HEK293 (cell line): Measurements from ENCODE around the gene GALNS.
A peak's percentile ranks its signal among the peaks of the same experiment; 100 is the strongest.

ENCODE experiments used
- CTCF ChIA-PET: fragments of 350-600 bp; formaldehyde crosslinking; extraction: SDS; loops from one replicate; lab custom pipeline; 2021; ENCODE audit warnings: antibody characterized with exemption; lab: Yijun Ruan, JAX
- POLR2A ChIA-PET: fragments of 300-600 bp; formaldehyde crosslinking; extraction: SDS; loops from one replicate; lab custom pipeline; 2020; ENCODE audit warnings: antibody characterized with exemption, inconsistent platforms; lab: Yijun Ruan, JAX
- H3K27ac ChIP-seq: fragments of 200-500 bp; sonication (Bioruptor generic); 2 replicates; pipeline ENCODE4 v1.5.1; 2014; ENCODE audit warnings: low read depth, low read length, control low read depth, inconsistent platforms; ENCODE audit errors: extremely low read depth
- H3K36me3 ChIP-seq, 2 experiments: fragments of 200-500 bp in 1 of 2; sonication (Bioruptor generic) in 1 of 2; 1 replicate in 1 of 2; 2 replicates in 1 of 2; pipeline ENCODE4 v1.5.1; 2014 to 2017; ENCODE audit warnings: inconsistent platforms in 2 of 2, low read length in 2 of 2; ENCODE audit not compliant: control insufficient read depth in 2 of 2, insufficient read depth in 1 of 2
- H3K4me1 ChIP-seq: fragments of 200-500 bp; sonication (Bioruptor generic); 2 replicates; pipeline ENCODE4 v1.5.1; 2014; ENCODE audit warnings: mild to moderate bottlenecking, low read length, inconsistent platforms; ENCODE audit not compliant: control insufficient read depth, insufficient read depth
- H3K4me3 ChIP-seq: 2 replicates; pipeline ENCODE4 v1.5.1; 2011; ENCODE audit warnings: low read depth, mild to moderate bottlenecking, control low read depth, low read length, moderate library complexity
- H3K9me3 ChIP-seq: fragments of 200-500 bp; sonication (Bioruptor generic); 2 replicates; pipeline ENCODE4 v1.5.1; 2014; ENCODE audit warnings: low read depth, low read length, inconsistent platforms; ENCODE audit not compliant: control insufficient read depth, insufficient read depth
- GFI1B ChIP-seq: fragments of 450-650 bp; formaldehyde crosslinking; IDR thresholded peaks from 2 replicates; pipeline ENCODE4 v1.5.1; 2016; ENCODE audit warnings: missing biosample characterization, missing genetic modification characterization
- GLIS1 ChIP-seq: fragments of 450-650 bp; formaldehyde crosslinking; IDR thresholded peaks from 2 replicates; pipeline ENCODE4 v1.5.1; 2016; ENCODE audit warnings: missing biosample characterization, missing genetic modification characterization
- GLIS2 ChIP-seq: fragments of 450-650 bp; formaldehyde crosslinking; IDR thresholded peaks from 2 replicates; pipeline ENCODE4 v1.5.1; 2016; ENCODE audit warnings: missing biosample characterization, missing genetic modification characterization
- KLF1 ChIP-seq: fragments of 450-650 bp; formaldehyde crosslinking; IDR thresholded peaks from 2 replicates; pipeline ENCODE4 v1.5.1; 2016; ENCODE audit warnings: missing biosample characterization, missing genetic modification characterization
- KLF9 ChIP-seq: fragments of 450-650 bp; formaldehyde crosslinking; IDR thresholded peaks from 2 replicates; pipeline ENCODE4 v1.5.1; 2016; ENCODE audit warnings: missing biosample characterization, missing genetic modification characterization, low read depth
- REPIN1 ChIP-seq: fragments of 450-650 bp; formaldehyde crosslinking; IDR thresholded peaks from 2 replicates; pipeline ENCODE4 v1.5.1; 2017; ENCODE audit warnings: missing biosample characterization, missing genetic modification characterization, low read depth
- WT1 ChIP-seq: fragments of 450-650 bp; formaldehyde crosslinking; IDR thresholded peaks from 2 replicates; pipeline ENCODE4 v1.5.1; 2016; ENCODE audit warnings: missing biosample characterization, missing genetic modification characterization
- ZBTB21 ChIP-seq: fragments of 450-650 bp; formaldehyde crosslinking; IDR thresholded peaks from 2 replicates; pipeline ENCODE4 v1.5.1; 2017; ENCODE audit warnings: missing biosample characterization, missing genetic modification characterization
- ZBTB48 ChIP-seq: fragments of 450-650 bp; formaldehyde crosslinking; IDR thresholded peaks from 2 replicates; pipeline ENCODE4 v1.5.1; 2016; ENCODE audit warnings: missing biosample characterization, missing genetic modification characterization
- ZNF155 ChIP-seq: fragments of 450-650 bp; formaldehyde crosslinking; IDR thresholded peaks from 2 replicates; pipeline ENCODE4 v1.5.1; 2016; ENCODE audit warnings: missing biosample characterization, missing genetic modification characterization
- ZNF248 ChIP-seq: fragments of 450-650 bp; formaldehyde crosslinking; IDR thresholded peaks from 2 replicates; pipeline ENCODE4 v1.5.1; 2017; ENCODE audit warnings: missing biosample characterization, missing genetic modification characterization
- ZNF341 ChIP-seq: fragments of 450-650 bp; formaldehyde crosslinking; IDR thresholded peaks from 2 replicates; pipeline ENCODE4; 2016; ENCODE audit warnings: low read depth, missing biosample characterization, missing genetic modification characterization
- ZNF433 ChIP-seq: fragments of 450-650 bp; formaldehyde crosslinking; IDR thresholded peaks from 2 replicates; pipeline ENCODE4 v1.5.1; 2016; ENCODE audit warnings: missing biosample characterization, missing genetic modification characterization, low read depth
- ZNF501 ChIP-seq: fragments of 450-650 bp; formaldehyde crosslinking; IDR thresholded peaks from 2 replicates; pipeline ENCODE4 v1.5.1; 2016; ENCODE audit warnings: missing biosample characterization, missing genetic modification characterization
- ZNF514 ChIP-seq: fragments of 450-650 bp; formaldehyde crosslinking; IDR thresholded peaks from 2 replicates; pipeline ENCODE4 v1.5.1; 2016; ENCODE audit warnings: missing biosample characterization, missing genetic modification characterization
- ZNF624 ChIP-seq: fragments of 450-650 bp; formaldehyde crosslinking; IDR thresholded peaks from 2 replicates; pipeline ENCODE4 v1.5.1; 2017; ENCODE audit warnings: missing biosample characterization, missing genetic modification characterization
- ZNF664 ChIP-seq: fragments of 450-650 bp; formaldehyde crosslinking; IDR thresholded peaks from 2 replicates; pipeline ENCODE4 v1.5.1; 2016; ENCODE audit warnings: missing biosample characterization, missing genetic modification characterization
- ZNF785 ChIP-seq: fragments of 450-650 bp; formaldehyde crosslinking; IDR thresholded peaks from 2 replicates; pipeline ENCODE4 v1.5.1; 2016; ENCODE audit warnings: missing biosample characterization, missing genetic modification characterization
- ZNF791 ChIP-seq: fragments of 450-650 bp; formaldehyde crosslinking; IDR thresholded peaks from 2 replicates; pipeline ENCODE4 v1.5.1; 2016; ENCODE audit warnings: missing biosample characterization, missing genetic modification characterization
- TF ChIP-seq, protein P1 (sequence below): fragments of 450-650 bp; formaldehyde crosslinking; IDR thresholded peaks from 2 replicates; pipeline ENCODE4 v1.5.1; 2016; ENCODE audit warnings: missing biosample characterization, missing genetic modification characterization
- TF ChIP-seq, protein P2 (sequence below): fragments of 450-650 bp; formaldehyde crosslinking; IDR thresholded peaks from 2 replicates; pipeline ENCODE4 v1.5.1; 2016; ENCODE audit warnings: missing biosample characterization, missing genetic modification characterization
- TF ChIP-seq, protein P3 (sequence below): fragments of 450-650 bp; formaldehyde crosslinking; IDR thresholded peaks from 2 replicates; pipeline ENCODE4 v1.5.1; 2016; ENCODE audit warnings: missing biosample characterization, missing genetic modification characterization, borderline replicate concordance
- TF ChIP-seq, protein P4 (sequence below): fragments of 450-650 bp; formaldehyde crosslinking; IDR thresholded peaks from 2 replicates; pipeline ENCODE4 v1.5.1; 2017; ENCODE audit warnings: missing biosample characterization, missing genetic modification characterization

Gene GALNS

DNA sequence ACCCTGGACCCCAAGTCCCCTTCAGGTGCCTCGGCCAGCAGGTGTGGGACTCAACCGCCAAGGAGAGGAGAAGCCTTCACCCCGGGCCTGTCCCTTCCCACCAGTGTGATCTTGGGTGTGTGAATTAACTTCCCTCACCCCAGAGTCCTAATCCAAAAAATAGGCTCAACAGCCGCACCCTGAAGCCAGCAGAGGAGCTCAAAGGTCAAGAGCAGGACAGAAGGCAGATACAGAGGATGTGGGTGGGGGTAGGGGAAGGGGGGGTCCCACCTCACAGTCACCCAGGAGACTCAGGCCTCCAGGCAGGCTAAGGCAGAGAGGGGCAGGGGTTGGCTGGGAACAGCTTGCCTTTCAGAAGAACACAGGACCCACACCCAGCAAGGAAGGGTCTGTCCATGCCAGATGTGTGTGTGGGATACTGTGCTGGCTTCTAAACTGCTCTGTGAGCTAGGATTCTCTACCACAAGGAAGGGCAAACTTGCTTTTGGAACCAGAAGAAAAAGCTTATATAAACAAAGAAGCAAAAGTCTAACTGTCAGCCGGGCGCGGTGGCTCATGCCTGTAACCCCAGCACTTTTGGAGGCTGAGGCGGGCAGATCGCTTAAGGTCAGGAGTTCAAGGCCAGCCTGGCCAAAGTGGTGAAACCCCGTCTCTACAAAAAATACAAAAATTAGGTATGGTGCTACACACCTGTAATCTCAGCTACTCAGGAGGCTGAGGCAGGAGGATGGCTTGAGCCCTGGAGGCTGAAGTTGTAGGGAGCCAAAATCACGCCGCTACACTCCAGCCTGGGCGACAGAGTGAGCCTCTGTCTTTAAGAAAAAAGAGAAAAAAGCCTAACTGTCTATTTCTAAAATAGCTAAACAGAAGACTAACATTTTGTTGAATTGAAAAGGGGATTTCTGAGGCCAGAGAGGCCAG is 76.3 kb downstream of the GALNS start:
- H3K36me3 ChIP-seq = no peaks in the 10 kb centered on the region
- H3K4me1 ChIP-seq = peaks cover 29% of the 10 kb centered on the region
- no peak overlapping the region; the same call in 1 of the 2 replicates for H3K27ac ChIP-seq
- POLR2A ChIA-PET = interaction anchor here (0.6 to 6.7 kb wide), 6 partner anchors 10 to 451 kb away, joined by 3 to 97 read pairs (median 4); partner anchors contain the start of gene APRT
- TF ChIP-seq ZNF785 (tag by site-specific recombination) (no peak), ZNF501 (tag by site-specific recombination) (no peak), ZNF341 (tag by site-specific recombination) (peak; percentile 55), KLF1 (tag by site-specific recombination) (0 out of 2 replicates have a peak, but pooled peaks have one; percentile 17)
- TF ChIP-seq, protein P1, sequence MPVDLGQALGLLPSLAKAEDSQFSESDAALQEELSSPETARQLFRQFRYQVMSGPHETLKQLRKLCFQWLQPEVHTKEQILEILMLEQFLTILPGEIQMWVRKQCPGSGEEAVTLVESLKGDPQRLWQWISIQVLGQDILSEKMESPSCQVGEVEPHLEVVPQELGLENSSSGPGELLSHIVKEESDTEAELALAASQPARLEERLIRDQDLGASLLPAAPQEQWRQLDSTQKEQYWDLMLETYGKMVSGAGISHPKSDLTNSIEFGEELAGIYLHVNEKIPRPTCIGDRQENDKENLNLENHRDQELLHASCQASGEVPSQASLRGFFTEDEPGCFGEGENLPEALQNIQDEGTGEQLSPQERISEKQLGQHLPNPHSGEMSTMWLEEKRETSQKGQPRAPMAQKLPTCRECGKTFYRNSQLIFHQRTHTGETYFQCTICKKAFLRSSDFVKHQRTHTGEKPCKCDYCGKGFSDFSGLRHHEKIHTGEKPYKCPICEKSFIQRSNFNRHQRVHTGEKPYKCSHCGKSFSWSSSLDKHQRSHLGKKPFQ = peak; percentile 86
- TF ChIP-seq, protein P2, sequence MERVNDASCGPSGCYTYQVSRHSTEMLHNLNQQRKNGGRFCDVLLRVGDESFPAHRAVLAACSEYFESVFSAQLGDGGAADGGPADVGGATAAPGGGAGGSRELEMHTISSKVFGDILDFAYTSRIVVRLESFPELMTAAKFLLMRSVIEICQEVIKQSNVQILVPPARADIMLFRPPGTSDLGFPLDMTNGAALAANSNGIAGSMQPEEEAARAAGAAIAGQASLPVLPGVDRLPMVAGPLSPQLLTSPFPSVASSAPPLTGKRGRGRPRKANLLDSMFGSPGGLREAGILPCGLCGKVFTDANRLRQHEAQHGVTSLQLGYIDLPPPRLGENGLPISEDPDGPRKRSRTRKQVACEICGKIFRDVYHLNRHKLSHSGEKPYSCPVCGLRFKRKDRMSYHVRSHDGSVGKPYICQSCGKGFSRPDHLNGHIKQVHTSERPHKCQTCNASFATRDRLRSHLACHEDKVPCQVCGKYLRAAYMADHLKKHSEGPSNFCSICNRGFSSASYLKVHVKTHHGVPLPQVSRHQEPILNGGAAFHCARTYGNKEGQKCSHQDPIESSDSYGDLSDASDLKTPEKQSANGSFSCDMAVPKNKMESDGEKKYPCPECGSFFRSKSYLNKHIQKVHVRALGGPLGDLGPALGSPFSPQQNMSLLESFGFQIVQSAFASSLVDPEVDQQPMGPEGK = peak; percentile 12; the same call in 1 of the 2 replicates
- no peak overlapping the region for H3K4me3 ChIP-seq
- CTCF ChIA-PET = interaction anchor here (1.0 to 3.3 kb wide), 3 partner anchors 17 to 20 kb away, joined by 3 to 16 read pairs (median 4); no protein-coding TSS in a partner anchor
- no peaks in the 10 kb centered on the region for H3K9me3 ChIP-seq

DNA sequence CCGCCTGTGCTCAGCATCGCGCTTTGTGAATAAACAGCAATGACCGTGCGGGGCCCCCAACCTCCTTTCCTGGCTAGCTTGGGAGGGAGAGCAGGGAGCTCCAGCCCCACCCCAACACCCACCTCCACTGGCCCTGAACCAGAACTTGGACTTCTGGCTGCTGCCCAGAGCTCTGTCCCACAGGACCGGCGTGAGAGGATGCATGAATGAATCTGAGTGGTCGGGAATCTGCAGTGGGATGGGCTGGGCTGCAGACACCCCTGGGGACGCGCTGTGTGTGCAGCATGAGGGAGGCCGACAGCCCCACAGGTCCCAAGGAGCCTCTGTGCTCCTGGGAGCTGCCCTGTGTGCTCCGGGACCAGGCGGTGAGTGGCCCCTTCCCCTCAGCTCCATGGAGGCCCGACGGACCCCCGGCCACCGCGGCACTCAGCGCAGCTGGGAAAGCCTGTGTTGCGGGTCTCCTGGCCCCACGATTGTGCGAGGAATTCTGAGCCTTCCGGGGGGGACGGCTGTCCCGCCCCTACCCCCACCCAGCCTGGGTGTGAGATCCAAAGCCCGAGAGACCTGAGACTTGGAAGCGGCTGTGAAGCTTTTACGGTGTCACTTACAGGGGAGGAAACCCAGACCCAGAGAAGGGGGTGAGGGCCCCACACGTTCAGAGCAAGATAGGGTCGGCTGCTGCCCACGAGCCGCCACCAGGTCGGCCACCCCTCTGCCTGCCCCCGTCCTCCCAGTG is 77.2 kb downstream of the GALNS start:
- CTCF ChIA-PET = interaction anchor here (0.6 to 1.0 kb wide), 4 partner anchors 20 to 163 kb away, joined by 3 to 4 read pairs (median 4); no protein-coding TSS in a partner anchor
- Histone ChIP-seq H3K4me3 (no peak overlapping the region), H3K9me3 (no peaks in the 10 kb centered on the region), H3K4me1 (peaks cover 29% of the 10 kb centered on the region), H3K36me3 (no peaks in the 10 kb centered on the region), H3K27ac (peak overlapping the region; percentile 11; the same call in 1 of the 2 replicates)
- POLR2A ChIA-PET = interaction anchor here (0.6 to 6.7 kb wide), 4 partner anchors 10 to 452 kb away, joined by 3 to 97 read pairs (median 3); no protein-coding TSS in a partner anchor
- TF ChIP-seq ZNF514 (tag by site-specific recombination) (no peak), ZNF341 (tag by site-specific recombination) (0 out of 2 replicates have a peak, but pooled peaks have one; percentile 7), ZNF248 (no peak), ZNF433 (no peak), GFI1B (tag by site-specific recombination) (no peak), KLF9 (tag by site-specific recombination) (no peak), ZNF624 (no peak), ZNF664 (no peak), ZNF791 (tag by site-specific recombination) (no peak), ZNF155 (tag by site-specific recombination) (no peak), ZNF785 (tag by site-specific recombination) (no peak), WT1 (no peak), ZBTB48 (tag by site-specific recombination) (no peak), REPIN1 (tag by site-specific recombination) (no peak), GLIS2 (tag by site-specific recombination) (no peak), GLIS1 (peak; percentile 20; the same call in 1 of the 2 replicates), ZBTB21 (tag by site-specific recombination) (no peak)
- TF ChIP-seq, protein P3, sequence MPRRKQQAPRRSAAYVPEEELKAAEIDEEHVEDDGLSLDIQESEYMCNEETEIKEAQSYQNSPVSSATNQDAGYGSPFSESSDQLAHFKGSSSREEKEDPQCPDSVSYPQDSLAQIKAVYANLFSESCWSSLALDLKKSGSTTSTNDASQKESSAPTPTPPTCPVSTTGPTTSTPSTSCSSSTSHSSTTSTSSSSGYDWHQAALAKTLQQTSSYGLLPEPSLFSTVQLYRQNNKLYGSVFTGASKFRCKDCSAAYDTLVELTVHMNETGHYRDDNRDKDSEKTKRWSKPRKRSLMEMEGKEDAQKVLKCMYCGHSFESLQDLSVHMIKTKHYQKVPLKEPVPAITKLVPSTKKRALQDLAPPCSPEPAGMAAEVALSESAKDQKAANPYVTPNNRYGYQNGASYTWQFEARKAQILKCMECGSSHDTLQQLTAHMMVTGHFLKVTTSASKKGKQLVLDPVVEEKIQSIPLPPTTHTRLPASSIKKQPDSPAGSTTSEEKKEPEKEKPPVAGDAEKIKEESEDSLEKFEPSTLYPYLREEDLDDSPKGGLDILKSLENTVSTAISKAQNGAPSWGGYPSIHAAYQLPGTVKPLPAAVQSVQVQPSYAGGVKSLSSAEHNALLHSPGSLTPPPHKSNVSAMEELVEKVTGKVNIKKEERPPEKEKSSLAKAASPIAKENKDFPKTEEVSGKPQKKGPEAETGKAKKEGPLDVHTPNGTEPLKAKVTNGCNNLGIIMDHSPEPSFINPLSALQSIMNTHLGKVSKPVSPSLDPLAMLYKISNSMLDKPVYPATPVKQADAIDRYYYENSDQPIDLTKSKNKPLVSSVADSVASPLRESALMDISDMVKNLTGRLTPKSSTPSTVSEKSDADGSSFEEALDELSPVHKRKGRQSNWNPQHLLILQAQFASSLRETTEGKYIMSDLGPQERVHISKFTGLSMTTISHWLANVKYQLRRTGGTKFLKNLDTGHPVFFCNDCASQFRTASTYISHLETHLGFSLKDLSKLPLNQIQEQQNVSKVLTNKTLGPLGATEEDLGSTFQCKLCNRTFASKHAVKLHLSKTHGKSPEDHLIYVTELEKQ (tag by site-specific recombination) = no peak
- TF ChIP-seq, protein P4, sequence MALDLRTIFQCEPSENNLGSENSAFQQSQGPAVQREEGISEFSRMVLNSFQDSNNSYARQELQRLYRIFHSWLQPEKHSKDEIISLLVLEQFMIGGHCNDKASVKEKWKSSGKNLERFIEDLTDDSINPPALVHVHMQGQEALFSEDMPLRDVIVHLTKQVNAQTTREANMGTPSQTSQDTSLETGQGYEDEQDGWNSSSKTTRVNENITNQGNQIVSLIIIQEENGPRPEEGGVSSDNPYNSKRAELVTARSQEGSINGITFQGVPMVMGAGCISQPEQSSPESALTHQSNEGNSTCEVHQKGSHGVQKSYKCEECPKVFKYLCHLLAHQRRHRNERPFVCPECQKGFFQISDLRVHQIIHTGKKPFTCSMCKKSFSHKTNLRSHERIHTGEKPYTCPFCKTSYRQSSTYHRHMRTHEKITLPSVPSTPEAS = no peak
